Gastrocnemius medialis (tissue), 4 donors: ENCODE results near the gene AVPR1A. TPM values are rescaled to one million over a fixed set of nuclear protein-coding genes. Genes with fewer than 3 reads are reported as not detected.

Experiments used
- ATAC-seq, 2 donors: fragments of 150-250 bp; one replicate each; pipeline ENCODE4 v1.9.1; 2016
- DNase-seq, 2 donors: peaks; one replicate each; pipeline ENCODE4 v3.0.0-alpha.2; 2019
- H3K27ac ChIP-seq, 4 donors: fragments of 200-600 bp; sonication (generic); 1 replicate in 1 of 4; 2 replicates in 3 of 4; pipeline ENCODE4 v1.5.1; 2016 to 2018; ENCODE audit warnings: mild to moderate bottlenecking in 2 of 4, moderate library complexity in 1 of 4
- H3K27me3 ChIP-seq, 3 donors: fragments of 200-600 bp; sonication (generic) in 2 of 3; 1 replicate in 1 of 3; 2 replicates in 2 of 3; pipeline versions ENCODE4 v1.5.1 to v1.6.0; 2016 to 2019; ENCODE audit warnings: mild to moderate bottlenecking in 1 of 3, moderate library complexity in 1 of 3
- H3K36me3 ChIP-seq, 2 donors: fragments of 200-600 bp; sonication (generic) in 1 of 2; one replicate each; pipeline ENCODE4 v1.5.1; 2017 to 2018
- H3K4me1 ChIP-seq, 2 donors: fragments of 200-600 bp; sonication (generic) in 1 of 2; one replicate each; pipeline ENCODE4 v1.5.1; 2016 to 2017; ENCODE audit warnings: mild to moderate bottlenecking in 2 of 2
- H3K4me3 ChIP-seq, 4 donors: fragments of 200-600 bp; sonication (generic) in 3 of 4; 1 replicate in 1 of 4; 2 replicates in 3 of 4; pipeline ENCODE4 v1.5.1; 2016 to 2019; ENCODE audit warnings: mild to moderate bottlenecking in 2 of 4
- H3K9me3 ChIP-seq, 3 donors: fragments of 200-600 bp; sonication (generic) in 2 of 3; 1 replicate in 1 of 3; 2 replicates in 2 of 3; pipeline ENCODE4 v1.5.1; 2016 to 2019
- POLR2A ChIP-seq, 2 donors: fragments of 450-650 bp; IDR thresholded peaks; one replicate each; pipeline ENCODE4 v1.6.1; 2017; ENCODE audit warnings: antibody characterized with exemption in 2 of 2, mild to moderate bottlenecking in 2 of 2, moderate library complexity in 2 of 2
- in situ Hi-C, 4 donors: fragments of 200-750 bp; cut with MboI; loops; one replicate each; pipeline versions ENCODE4 v1.15.0 to v1.8.0; 2017; ENCODE audit warnings: low sequenced_read_pairs in 4 of 4
- intact Hi-C: fragments of 100-400 bp; cut with DNase I; formaldehyde crosslinking; loops from one replicate; pipeline ENCODE4 v1.15.1; 2023; ENCODE audit warnings: low total_unique reads
- total RNA-seq, 4 donors: library from RNA; depleted of rRNA; stranded (reverse); fragments of >200 nt; gene quantifications; one replicate each; pipeline versions ENCODE4 v1.1.0 to v1.2.3, GENCODE V29; 2016
- TF ChIP-seq, protein P1 (sequence below), 5 experiments: fragments of 450-650 bp in 3 of 5; fragments of 200-600 bp in 2 of 5; sonication (generic) in 2 of 5; IDR thresholded peaks in 4 of 5; conservative IDR thresholded peaks in 1 of 5; 1 replicate in 4 of 5; 2 replicates in 1 of 5; pipeline ENCODE4 v1.5.1; 2016 to 2019; ENCODE audit warnings: antibody characterized with exemption in 5 of 5, mild to moderate bottlenecking in 3 of 5, moderate library complexity in 3 of 5

AVPR1A gene
- total RNA-seq, 4 donors from 2014 or later: 1.8 to 2.4 (median 2.0) TPM

DNA sequence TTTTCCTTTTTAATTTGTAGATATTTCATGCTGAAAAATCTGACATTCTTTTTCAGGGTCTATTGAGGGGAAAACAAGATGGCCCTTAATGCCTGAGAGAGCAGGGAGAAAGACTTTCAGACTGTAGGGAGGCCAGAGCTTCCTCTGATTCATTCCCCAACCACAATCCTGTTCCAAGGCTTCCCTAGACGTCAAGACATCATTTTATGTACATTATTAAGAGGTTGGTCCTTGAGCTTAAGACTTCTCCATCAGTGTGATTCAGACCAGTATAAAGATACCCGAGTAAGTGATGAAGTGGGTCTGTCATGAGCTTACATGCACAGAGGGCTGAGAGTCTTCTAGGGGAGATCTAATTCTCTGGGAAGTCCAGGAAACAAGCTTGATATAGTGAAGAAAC is 57.3 kb downstream of the AVPR1A start:
- TF ChIP-seq, protein P1, sequence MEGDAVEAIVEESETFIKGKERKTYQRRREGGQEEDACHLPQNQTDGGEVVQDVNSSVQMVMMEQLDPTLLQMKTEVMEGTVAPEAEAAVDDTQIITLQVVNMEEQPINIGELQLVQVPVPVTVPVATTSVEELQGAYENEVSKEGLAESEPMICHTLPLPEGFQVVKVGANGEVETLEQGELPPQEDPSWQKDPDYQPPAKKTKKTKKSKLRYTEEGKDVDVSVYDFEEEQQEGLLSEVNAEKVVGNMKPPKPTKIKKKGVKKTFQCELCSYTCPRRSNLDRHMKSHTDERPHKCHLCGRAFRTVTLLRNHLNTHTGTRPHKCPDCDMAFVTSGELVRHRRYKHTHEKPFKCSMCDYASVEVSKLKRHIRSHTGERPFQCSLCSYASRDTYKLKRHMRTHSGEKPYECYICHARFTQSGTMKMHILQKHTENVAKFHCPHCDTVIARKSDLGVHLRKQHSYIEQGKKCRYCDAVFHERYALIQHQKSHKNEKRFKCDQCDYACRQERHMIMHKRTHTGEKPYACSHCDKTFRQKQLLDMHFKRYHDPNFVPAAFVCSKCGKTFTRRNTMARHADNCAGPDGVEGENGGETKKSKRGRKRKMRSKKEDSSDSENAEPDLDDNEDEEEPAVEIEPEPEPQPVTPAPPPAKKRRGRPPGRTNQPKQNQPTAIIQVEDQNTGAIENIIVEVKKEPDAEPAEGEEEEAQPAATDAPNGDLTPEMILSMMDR (IDR thresholded peaks at IDR 0.05 in 4 of 5, conservative IDR thresholded peaks at IDR 0.05 in 1 of 5): no peak
- no peak for TF ChIP-seq POLR2A (IDR thresholded peaks at IDR 0.05)
- DNase-seq: no peak
- in situ Hi-C loops (no loop called here), intact Hi-C loops (no loop called here)
- Histone ChIP-seq H3K4me3 (no peak overlapping the region), H3K27me3 (no peaks in the 10 kb centered on the region), H3K4me1 (no peaks in the 10 kb centered on the region), H3K36me3 (no peaks in the 10 kb centered on the region), H3K27ac (no peak overlapping the region), H3K9me3 (no peaks in the 10 kb centered on the region)
- no peak for ATAC-seq

DNA sequence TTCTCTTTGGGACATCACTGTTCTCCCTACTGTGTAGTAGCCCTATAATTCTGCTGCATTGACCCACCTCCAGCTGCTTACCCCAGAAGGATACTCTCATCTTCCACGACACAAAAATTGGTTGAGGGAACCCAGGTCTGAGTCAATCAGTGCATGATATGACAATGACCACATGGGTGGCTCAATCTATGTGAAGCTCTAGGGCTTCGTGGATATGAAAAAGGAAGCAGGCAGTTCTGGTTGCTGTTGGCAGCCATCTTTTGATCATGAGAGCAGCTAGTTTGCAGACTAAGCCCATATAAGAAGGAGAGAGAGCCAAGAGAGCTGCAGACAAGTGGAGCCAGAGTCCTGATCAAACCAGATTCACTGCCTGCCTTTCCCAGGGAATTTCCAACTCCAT is 57.9 kb downstream of the AVPR1A start:
- intact Hi-C loops (no loop called here), in situ Hi-C loops (no loop called here)
- TF ChIP-seq, protein P1 (IDR thresholded peaks at IDR 0.05 in 4 of 5, conservative IDR thresholded peaks at IDR 0.05 in 1 of 5): no peak
- TF ChIP-seq POLR2A (IDR thresholded peaks at IDR 0.05): no peak
- H3K27ac ChIP-seq: no peak overlapping the region
- no peaks in the 10 kb centered on the region for H3K4me1 ChIP-seq
- no peak overlapping the region for H3K4me3 ChIP-seq
- no peaks in the 10 kb centered on the region for H3K36me3 ChIP-seq
- no peak for ATAC-seq
- H3K27me3 ChIP-seq: no peaks in the 10 kb centered on the region
- no peaks in the 10 kb centered on the region for H3K9me3 ChIP-seq
- DNase-seq: no peak

Other genes with a start within 250 kb of the AVPR1A start
- gene PPM1H, start 216.1 kb downstream of the AVPR1A start, total RNA-seq: 1 to 10 TPM in 2 of 4 donors, under 1 TPM in 2; 0.46 to 3.4 (median 1.3) TPM